HCT116 (cell line): ENCODE data around the gene SNRNP40. TPM values are rescaled to one million over a fixed set of nuclear protein-coding genes. Genes with fewer than 3 reads are reported as not detected.
A peak's percentile ranks its signal among the peaks of the same experiment; 100 is the strongest.

Experiments used
- ATAC-seq: fragments of 200-7000 bp; cut with Tn5 transposase; 2 replicates; pipeline ENCODE4 v1.9.1; 2020; ENCODE audit warnings: mild to moderate bottlenecking, moderate library complexity
- BruUV-seq: library from RNA; stranded (reverse); fragments of 400-500 nt; replicated peaks from 2 replicates; lab custom pipeline; 2021; lab: Mats Ljungman, UMichigan
- CTCF ChIA-PET: fragments of 300-600 bp; sonication (Branson Sonifier 250); formaldehyde crosslinking; loops from one replicate; lab custom pipeline; 2021; ENCODE audit warnings: antibody characterized with exemption; lab: Charles Lee
- POLR2A ChIA-PET: fragments of 300-600, 350-600 bp; sonication (Branson Sonifier 250); formaldehyde crosslinking; loops from one replicate; lab custom pipeline; 2021; ENCODE audit warnings: antibody characterized with exemption; lab: Charles Lee
- RAD21 ChIA-PET, 2 experiments: fragments of 300-600 bp; sonication (Branson Sonifier 250); formaldehyde crosslinking; loops; one replicate each; lab custom pipeline; 2023; ENCODE audit warnings: low total read pairs in 2 of 2; ENCODE audit not compliant: uncharacterized antibody in 2 of 2, unreplicated experiment in 2 of 2, low non-redundant PET in 1 of 2; lab: Charles Lee
- DNase-seq: peaks from one replicate; pipeline ENCODE4 v3.0.0-alpha.2; 2010; ENCODE audit warnings: low read depth, low spot score
- H2AFZ ChIP-seq: fragments of 200-600 bp; shearing (Covaris generic), sonication (generic); 2 replicates; pipeline ENCODE4 v1.6.1; 2017; ENCODE audit warnings: low read depth, mixed run types, mixed read lengths, antibody characterized with exemption, low read length; ENCODE audit not compliant: poor library complexity, severe bottlenecking
- H3K27ac ChIP-seq: 2 replicates; pipeline ENCODE4 v1.5.1; 2012; ENCODE audit warnings: low read depth, low read length
- H3K27me3 ChIP-seq: fragments of 200-600 bp; sonication (generic); 2 replicates; pipeline ENCODE4 v1.6.1; 2016; ENCODE audit warnings: mixed run types, low read length, mixed read lengths; ENCODE audit not compliant: insufficient read depth
- H3K36me3 ChIP-seq, 2 experiments: fragments of 200-500 bp in 1 of 2; fragments of 200-600 bp in 1 of 2; sonication (Bioruptor generic) in 1 of 2; sonication (generic) in 1 of 2; 2 replicates each; pipeline versions ENCODE4 v1.5.1 to v1.6.1; 2014 to 2016; ENCODE audit warnings: low read length in 2 of 2, inconsistent platforms in 1 of 2, mixed read lengths in 1 of 2, mixed run types in 1 of 2; ENCODE audit not compliant: insufficient read depth in 2 of 2, control insufficient read depth in 1 of 2
- H3K4me1 ChIP-seq, 2 experiments: fragments of 200-600 bp in 1 of 2; sonication (generic) in 1 of 2; 2 replicates each; pipeline versions ENCODE4 v1.5.1 to v1.6.1; 2012 to 2017; ENCODE audit warnings: low read length in 2 of 2, inconsistent platforms in 1 of 2, mild to moderate bottlenecking in 1 of 2, mixed read lengths in 1 of 2, mixed run types in 1 of 2, moderate library complexity in 1 of 2; ENCODE audit not compliant: insufficient read depth in 2 of 2, control insufficient read depth in 1 of 2
- H3K4me2 ChIP-seq: fragments of 200-600 bp; sonication (generic); 2 replicates; pipeline ENCODE4 v1.6.1; 2017; ENCODE audit warnings: mixed run types, low read length, mixed read lengths
- H3K4me3 ChIP-seq, 2 experiments: fragments of 200-600 bp in 1 of 2; sonication (generic) in 1 of 2; replicated peaks in 1 of 2; 2 replicates each; pipeline ENCODE4 v1.5.1; 2011 to 2016; ENCODE audit warnings: low read length in 2 of 2, control low read depth in 1 of 2, low read depth in 1 of 2, mild to moderate bottlenecking in 1 of 2, mixed read lengths in 1 of 2, mixed run types in 1 of 2
- H3K79me2 ChIP-seq: fragments of 200-600 bp; sonication (generic); 2 replicates; pipeline ENCODE4 v1.6.1; 2017; ENCODE audit warnings: mild to moderate bottlenecking, mixed run types, low read length, moderate library complexity, mixed read lengths; ENCODE audit not compliant: insufficient read depth
- H3K9ac ChIP-seq: fragments of 200-600 bp; sonication (generic); 2 replicates; pipeline ENCODE4 v1.6.1; 2016; ENCODE audit warnings: low read length, mixed read lengths
- H3K9me2 ChIP-seq: fragments of 200-600 bp; sonication (generic), shearing (Covaris generic); 2 replicates; pipeline ENCODE4 v1.6.1; 2017; ENCODE audit warnings: mixed run types, mild to moderate bottlenecking, moderate library complexity; ENCODE audit not compliant: insufficient read depth
- H3K9me3 ChIP-seq, 2 experiments: fragments of 200-500 bp in 1 of 2; fragments of 200-600 bp in 1 of 2; sonication (Bioruptor generic) in 1 of 2; sonication (generic) in 1 of 2; 2 replicates each; pipeline ENCODE4 v1.6.1; 2014 to 2017; ENCODE audit warnings: low read length in 2 of 2, mixed read lengths in 2 of 2, inconsistent platforms in 1 of 2, low read depth in 1 of 2, mild to moderate bottlenecking in 1 of 2, mixed run types in 1 of 2, moderate library complexity in 1 of 2; ENCODE audit not compliant: control insufficient read depth in 1 of 2, insufficient read depth in 1 of 2
- H4K20me1 ChIP-seq: fragments of 200-600 bp; sonication (generic), shearing (Covaris generic); 2 replicates; pipeline ENCODE4 v1.6.1; 2017; ENCODE audit warnings: mixed run types, mild to moderate bottlenecking, moderate library complexity; ENCODE audit not compliant: insufficient read depth
- CBX3 ChIP-seq: IDR thresholded peaks from 2 replicates; pipeline ENCODE4 v1.6.1; 2012; ENCODE audit warnings: low read depth
- CEBPB ChIP-seq: IDR thresholded peaks from 2 replicates; pipeline ENCODE4 v1.6.1; 2012; ENCODE audit warnings: low read depth
- CTCF ChIP-seq, 3 experiments: fragments of 200-600 bp in 1 of 3; sonication (generic) in 1 of 3; IDR thresholded peaks in 2 of 3; conservative IDR thresholded peaks in 1 of 3; 2 replicates each; pipeline ENCODE4 v1.5.1; 2012 to 2017; ENCODE audit warnings: low read depth in 2 of 3, low read length in 2 of 3, antibody characterized with exemption in 1 of 3, borderline replicate concordance in 1 of 3, control low read depth in 1 of 3, mild to moderate bottlenecking in 1 of 3, mixed read lengths in 1 of 3, mixed run types in 1 of 3, moderate library complexity in 1 of 3; ENCODE audit not compliant: insufficient read depth in 1 of 3
- ELF1 ChIP-seq: IDR thresholded peaks from 2 replicates; pipeline ENCODE4 v1.6.1; 2012; ENCODE audit warnings: low read depth, borderline replicate concordance
- FOSL1 ChIP-seq: IDR thresholded peaks from 2 replicates; pipeline ENCODE4 v1.6.1; 2012; ENCODE audit warnings: low read depth
- JUND ChIP-seq: IDR thresholded peaks from 2 replicates; pipeline ENCODE4 v1.6.1; 2012
- POLR2A ChIP-seq: IDR thresholded peaks from 2 replicates; pipeline ENCODE4 v1.7.0; 2011; ENCODE audit warnings: borderline replicate concordance; ENCODE audit not compliant: insufficient read depth, insufficient read length; ENCODE audit errors: extremely low read depth
- POLR2AphosphoS5 ChIP-seq: IDR thresholded peaks from 2 replicates; pipeline ENCODE4 v1.6.1; 2011; ENCODE audit warnings: mild to moderate bottlenecking, low read depth, low read length, moderate library complexity
- SIN3A ChIP-seq: IDR thresholded peaks from 2 replicates; pipeline ENCODE4 v1.6.1; 2012; ENCODE audit warnings: low read depth
- SRF ChIP-seq: IDR thresholded peaks from 2 replicates; pipeline ENCODE4 v1.6.1; 2012; ENCODE audit warnings: low read depth
- TCF7L2 ChIP-seq: IDR thresholded peaks from 2 replicates; pipeline ENCODE4 v1.7.0; 2011; ENCODE audit warnings: borderline replicate concordance, inconsistent platforms; ENCODE audit not compliant: insufficient read depth, insufficient read length; ENCODE audit errors: extremely low read depth
- YY1 ChIP-seq: IDR thresholded peaks from 2 replicates; pipeline ENCODE4 v1.6.1; 2011; ENCODE audit warnings: low read length, low read depth, moderate library complexity, mild to moderate bottlenecking; ENCODE audit not compliant: insufficient replicate concordance; ENCODE audit errors: extremely low read depth
- ZFX ChIP-seq: fragments of 450-650 bp; IDR thresholded peaks from 2 replicates; pipeline ENCODE4 v1.6.1; 2017
- intact Hi-C: fragments of 100-400 bp; cut with micrococcal nuclease; formaldehyde crosslinking; loops from 2 replicates; pipeline ENCODE4 v1.10.0; 2022
- total RNA-seq: library from RNA; stranded (reverse); gene quantifications from one replicate; pipeline ENCODE4 v1.2.1, GENCODE V29; 2021; ENCODE audit not compliant: unreplicated experiment
- TF ChIP-seq, protein P1 (sequence below): IDR thresholded peaks from 2 replicates; pipeline ENCODE4 v1.6.1; 2012; ENCODE audit warnings: low read depth
- TF ChIP-seq, protein P2 (sequence below): IDR thresholded peaks from 2 replicates; pipeline ENCODE4 v1.6.1; 2011; ENCODE audit warnings: mild to moderate bottlenecking, low read length, moderate library complexity; ENCODE audit not compliant: insufficient replicate concordance; ENCODE audit errors: extremely low read depth
- TF ChIP-seq, protein P3 (sequence below): IDR thresholded peaks from 2 replicates; pipeline ENCODE4 v1.6.1; 2012

Gene SNRNP40
- total RNA-seq, 1 experiment from 2014 or later = 91.8 TPM

DNA sequence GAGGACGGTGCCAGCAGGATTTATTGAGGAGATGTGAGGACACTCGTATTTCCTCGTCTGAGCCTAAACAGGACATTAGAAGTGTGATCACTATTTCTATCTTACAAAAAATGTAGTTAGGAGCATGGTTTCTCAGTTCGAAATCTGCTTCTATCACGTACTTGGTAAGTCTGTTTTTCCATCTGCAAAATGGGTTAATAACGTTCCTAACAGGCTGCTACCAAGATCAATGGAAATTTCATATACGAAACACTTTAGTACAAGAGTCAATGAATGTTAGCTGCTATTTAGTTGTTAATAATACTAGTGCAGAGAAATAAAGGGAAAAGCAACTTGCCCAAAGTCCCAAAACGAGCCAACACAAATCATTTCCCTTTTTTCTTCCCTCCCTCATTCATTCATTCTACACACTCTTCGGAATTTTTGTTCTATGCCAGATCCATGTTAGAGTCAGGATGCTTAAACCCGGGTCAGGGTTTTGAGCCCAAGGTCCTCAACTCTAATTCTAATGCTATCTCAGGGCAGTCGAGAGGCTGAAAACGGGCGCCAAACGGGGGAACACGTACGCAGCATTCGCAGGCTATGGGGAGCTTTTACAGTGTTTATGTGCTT is 608 bp downstream of the SNRNP40 start:
- DNase-seq (no peak), ATAC-seq (no peak; the same call in 1 of the 2 replicates)
- no peaks in the 10 kb centered on the region for H3K9me3 ChIP-seq
- ChIA-PET RAD21 (no interaction called here), POLR2A (interaction anchor here (0.8 to 1.5 kb wide), 7 partner anchors 12 to 126 kb away, joined by 3 to 18 read pairs (median 5); no protein-coding TSS in a partner anchor), CTCF (interaction anchor here (1.0 to 1.6 kb wide), 3 partner anchors 110 to 115 kb away, joined by 3 to 8 read pairs (median 8); no protein-coding TSS in a partner anchor)
- H3K4me3 ChIP-seq = peak overlapping the region; percentile 65 to 98
- H3K79me2 ChIP-seq = peaks cover 93% of the 10 kb centered on the region
- peaks cover 4 to 22% of the 10 kb centered on the region in 2 experiments; a peak in 3 of 4 replicates for H3K4me1 ChIP-seq
- no TSS peak for BruUV-seq
- peak overlapping the region; percentile 96 for H3K4me2 ChIP-seq
- TF ChIP-seq FOSL1 (no peak), JUND (no peak), POLR2A (no peak), ZFX (no peak), TCF7L2 (no peak), YY1 (no peak), CBX3 (no peak), SIN3A (no peak), SRF (no peak), CTCF (IDR thresholded peaks at IDR 0.05 in 2 of 3, conservative IDR thresholded peaks at IDR 0.05 in 1 of 3; ENCODE audit: borderline replicate concordance in 1 of 3, insufficient read depth in 1 of 3, low read depth in 2 of 3, low read length in 2 of 3) (no peak), CEBPB (no peak), ELF1 (no peak), POLR2AphosphoS5 (no peak)
- TF ChIP-seq, protein P1, sequence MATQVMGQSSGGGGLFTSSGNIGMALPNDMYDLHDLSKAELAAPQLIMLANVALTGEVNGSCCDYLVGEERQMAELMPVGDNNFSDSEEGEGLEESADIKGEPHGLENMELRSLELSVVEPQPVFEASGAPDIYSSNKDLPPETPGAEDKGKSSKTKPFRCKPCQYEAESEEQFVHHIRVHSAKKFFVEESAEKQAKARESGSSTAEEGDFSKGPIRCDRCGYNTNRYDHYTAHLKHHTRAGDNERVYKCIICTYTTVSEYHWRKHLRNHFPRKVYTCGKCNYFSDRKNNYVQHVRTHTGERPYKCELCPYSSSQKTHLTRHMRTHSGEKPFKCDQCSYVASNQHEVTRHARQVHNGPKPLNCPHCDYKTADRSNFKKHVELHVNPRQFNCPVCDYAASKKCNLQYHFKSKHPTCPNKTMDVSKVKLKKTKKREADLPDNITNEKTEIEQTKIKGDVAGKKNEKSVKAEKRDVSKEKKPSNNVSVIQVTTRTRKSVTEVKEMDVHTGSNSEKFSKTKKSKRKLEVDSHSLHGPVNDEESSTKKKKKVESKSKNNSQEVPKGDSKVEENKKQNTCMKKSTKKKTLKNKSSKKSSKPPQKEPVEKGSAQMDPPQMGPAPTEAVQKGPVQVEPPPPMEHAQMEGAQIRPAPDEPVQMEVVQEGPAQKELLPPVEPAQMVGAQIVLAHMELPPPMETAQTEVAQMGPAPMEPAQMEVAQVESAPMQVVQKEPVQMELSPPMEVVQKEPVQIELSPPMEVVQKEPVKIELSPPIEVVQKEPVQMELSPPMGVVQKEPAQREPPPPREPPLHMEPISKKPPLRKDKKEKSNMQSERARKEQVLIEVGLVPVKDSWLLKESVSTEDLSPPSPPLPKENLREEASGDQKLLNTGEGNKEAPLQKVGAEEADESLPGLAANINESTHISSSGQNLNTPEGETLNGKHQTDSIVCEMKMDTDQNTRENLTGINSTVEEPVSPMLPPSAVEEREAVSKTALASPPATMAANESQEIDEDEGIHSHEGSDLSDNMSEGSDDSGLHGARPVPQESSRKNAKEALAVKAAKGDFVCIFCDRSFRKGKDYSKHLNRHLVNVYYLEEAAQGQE = no peak
- TF ChIP-seq, protein P2, sequence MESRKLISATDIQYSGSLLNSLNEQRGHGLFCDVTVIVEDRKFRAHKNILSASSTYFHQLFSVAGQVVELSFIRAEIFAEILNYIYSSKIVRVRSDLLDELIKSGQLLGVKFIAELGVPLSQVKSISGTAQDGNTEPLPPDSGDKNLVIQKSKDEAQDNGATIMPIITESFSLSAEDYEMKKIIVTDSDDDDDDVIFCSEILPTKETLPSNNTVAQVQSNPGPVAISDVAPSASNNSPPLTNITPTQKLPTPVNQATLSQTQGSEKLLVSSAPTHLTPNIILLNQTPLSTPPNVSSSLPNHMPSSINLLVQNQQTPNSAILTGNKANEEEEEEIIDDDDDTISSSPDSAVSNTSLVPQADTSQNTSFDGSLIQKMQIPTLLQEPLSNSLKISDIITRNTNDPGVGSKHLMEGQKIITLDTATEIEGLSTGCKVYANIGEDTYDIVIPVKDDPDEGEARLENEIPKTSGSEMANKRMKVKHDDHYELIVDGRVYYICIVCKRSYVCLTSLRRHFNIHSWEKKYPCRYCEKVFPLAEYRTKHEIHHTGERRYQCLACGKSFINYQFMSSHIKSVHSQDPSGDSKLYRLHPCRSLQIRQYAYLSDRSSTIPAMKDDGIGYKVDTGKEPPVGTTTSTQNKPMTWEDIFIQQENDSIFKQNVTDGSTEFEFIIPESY = no peak
- TF ChIP-seq, protein P3, sequence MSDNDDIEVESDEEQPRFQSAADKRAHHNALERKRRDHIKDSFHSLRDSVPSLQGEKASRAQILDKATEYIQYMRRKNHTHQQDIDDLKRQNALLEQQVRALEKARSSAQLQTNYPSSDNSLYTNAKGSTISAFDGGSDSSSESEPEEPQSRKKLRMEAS = no peak
- H3K9me2 ChIP-seq = no peaks in the 10 kb centered on the region
- H3K36me3 ChIP-seq = peaks cover 19 to 27% of the 10 kb centered on the region in 2 experiments; a peak in 3 of 4 replicates
- H4K20me1 ChIP-seq = no peaks in the 10 kb centered on the region
- H3K9ac ChIP-seq = peak overlapping the region; percentile 97
- peak overlapping the region; percentile 73 for H3K27ac ChIP-seq
- no peak overlapping the region for H2AFZ ChIP-seq
- H3K27me3 ChIP-seq = no peaks in the 10 kb centered on the region
- intact Hi-C loops = no loop called here
